Measurements from ENCODE around the gene NOC3L.

NOC3L gene

GRCh38 chr10:94383530-94383929 is 20.8 kb upstream of the NOC3L start:
- no peaks in the 10 kb centered on the region for H3K27me3 ChIP-seq (replicated peaks; ENCODE audit: insufficient read depth, low read length)
- H3K4me2 ChIP-seq (ENCODE audit: low read depth, low read length) = no peak overlapping the region
- H2AFZ ChIP-seq (ENCODE audit: low read length) = no peak overlapping the region
- no peak overlapping the region for H3K27ac ChIP-seq (ENCODE audit: low read length)
- no peaks in the 10 kb centered on the region for H3K9me3 ChIP-seq (replicated peaks; ENCODE audit: insufficient read depth, low read length)
- H3K79me2 ChIP-seq (ENCODE audit: low read length) = no peaks in the 10 kb centered on the region
- H4K20me1 ChIP-seq (ENCODE audit: insufficient read depth, low read length) = no peaks in the 10 kb centered on the region
- no peak overlapping the region for H3K4me3 ChIP-seq (ENCODE audit: low read length)
- DNase-seq = no peak
- H3K9ac ChIP-seq (ENCODE audit: low read length) = no peak overlapping the region
- no peaks in the 10 kb centered on the region for H3K9me2 ChIP-seq (replicated peaks; ENCODE audit: insufficient read depth, low read length)
- TF ChIP-seq CTCF (IDR thresholded peaks at IDR 0.05; ENCODE audit: low read length) (no peak), EZH2phosphoT487 (IDR thresholded peaks at IDR 0.05; ENCODE audit: low read length) (no peak), EZH2 (optimal IDR thresholded peaks at IDR 0.05; ENCODE audit: low read depth, low read length) (no peak)
- no peaks in the 10 kb centered on the region for H3F3A ChIP-seq (ENCODE audit: insufficient read depth, low read length)
- no peaks in the 10 kb centered on the region for H3K4me1 ChIP-seq (ENCODE audit: low read length)
- H3K36me3 ChIP-seq (replicated peaks; ENCODE audit: insufficient read depth, low read length) = no peaks in the 10 kb centered on the region

DNA sequence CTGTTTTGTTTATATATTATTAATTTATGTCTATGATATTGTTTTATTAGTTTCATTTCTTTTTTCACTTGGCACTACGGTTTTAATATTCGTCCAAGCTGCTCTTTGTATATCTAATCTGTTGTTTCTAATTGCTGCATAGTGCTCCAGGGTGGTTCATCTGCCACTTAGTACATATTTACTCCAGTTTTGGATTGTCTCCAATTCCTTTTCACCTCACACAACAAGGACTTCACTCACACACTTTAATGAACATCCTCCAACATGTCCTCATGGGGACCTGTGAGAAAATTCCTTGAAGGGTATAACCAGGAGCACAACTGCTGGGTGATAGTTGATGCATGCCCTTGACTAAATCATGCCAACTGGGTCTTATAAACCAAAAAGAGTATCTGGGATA is 14.1 kb upstream of the NOC3L start:
- no peaks in the 10 kb centered on the region for H3K9me3 ChIP-seq (replicated peaks; ENCODE audit: insufficient read depth, low read length)
- H3F3A ChIP-seq (ENCODE audit: insufficient read depth, low read length) = no peaks in the 10 kb centered on the region
- H3K27me3 ChIP-seq (replicated peaks; ENCODE audit: insufficient read depth, low read length) = no peaks in the 10 kb centered on the region
- H3K36me3 ChIP-seq (replicated peaks; ENCODE audit: insufficient read depth, low read length) = no peaks in the 10 kb centered on the region
- no peaks in the 10 kb centered on the region for H3K79me2 ChIP-seq (ENCODE audit: low read length)
- no peaks in the 10 kb centered on the region for H3K9me2 ChIP-seq (replicated peaks; ENCODE audit: insufficient read depth, low read length)
- H4K20me1 ChIP-seq (ENCODE audit: insufficient read depth, low read length) = no peaks in the 10 kb centered on the region
- H3K4me2 ChIP-seq (ENCODE audit: low read depth, low read length) = no peak overlapping the region
- no peaks in the 10 kb centered on the region for H3K4me1 ChIP-seq (ENCODE audit: low read length)
- DNase-seq = no peak
- H3K27ac ChIP-seq (ENCODE audit: low read length) = no peak overlapping the region
- no peak overlapping the region for H3K4me3 ChIP-seq (ENCODE audit: low read length)
- TF ChIP-seq EZH2phosphoT487 (IDR thresholded peaks at IDR 0.05; ENCODE audit: low read length) (no peak), EZH2 (optimal IDR thresholded peaks at IDR 0.05; ENCODE audit: low read depth, low read length) (no peak), CTCF (IDR thresholded peaks at IDR 0.05; ENCODE audit: low read length) (no peak)
- no peak overlapping the region for H2AFZ ChIP-seq (ENCODE audit: low read length)
- no peak overlapping the region for H3K9ac ChIP-seq (ENCODE audit: low read length)

DNA sequence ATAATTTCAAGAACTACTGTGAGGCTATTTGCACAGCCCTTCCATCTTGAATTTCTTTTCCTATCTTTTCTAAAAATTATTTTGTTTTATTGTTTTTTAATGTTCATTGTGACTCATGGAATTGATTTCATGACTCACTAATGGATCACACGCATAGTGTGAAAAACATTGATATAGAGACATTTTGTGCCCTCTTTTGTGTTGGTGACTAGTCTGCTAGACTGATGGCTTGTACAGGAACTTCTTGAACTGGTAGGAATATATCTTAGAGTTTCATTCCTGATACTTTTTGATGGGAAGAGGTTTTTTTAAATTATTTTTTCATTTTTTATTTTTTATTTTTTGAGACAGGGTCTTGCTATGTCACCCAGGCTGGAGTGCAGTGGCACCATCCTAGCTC is 12.6 kb upstream of the NOC3L start:
- Histone ChIP-seq H3K4me1 (ENCODE audit: low read length) (no peaks in the 10 kb centered on the region), H3K9me2 (replicated peaks; ENCODE audit: insufficient read depth, low read length) (no peaks in the 10 kb centered on the region), H2AFZ (ENCODE audit: low read length) (no peak overlapping the region), H3K4me3 (ENCODE audit: low read length) (no peak overlapping the region), H3K27ac (ENCODE audit: low read length) (no peak overlapping the region), H4K20me1 (ENCODE audit: insufficient read depth, low read length) (no peaks in the 10 kb centered on the region), H3K4me2 (ENCODE audit: low read depth, low read length) (no peak overlapping the region), H3K27me3 (replicated peaks; ENCODE audit: insufficient read depth, low read length) (no peaks in the 10 kb centered on the region), H3K36me3 (replicated peaks; ENCODE audit: insufficient read depth, low read length) (no peaks in the 10 kb centered on the region), H3K9ac (ENCODE audit: low read length) (no peak overlapping the region), H3F3A (ENCODE audit: insufficient read depth, low read length) (no peaks in the 10 kb centered on the region), H3K79me2 (ENCODE audit: low read length) (no peaks in the 10 kb centered on the region), H3K9me3 (replicated peaks; ENCODE audit: insufficient read depth, low read length) (no peaks in the 10 kb centered on the region)
- no peak for TF ChIP-seq EZH2 (optimal IDR thresholded peaks at IDR 0.05; ENCODE audit: low read depth, low read length)
- no peak for TF ChIP-seq CTCF (IDR thresholded peaks at IDR 0.05; ENCODE audit: low read length)
- no peak for TF ChIP-seq EZH2phosphoT487 (IDR thresholded peaks at IDR 0.05; ENCODE audit: low read length)
- no peak for DNase-seq
